Neural cell (in vitro differentiated cells): ENCODE results near the gene SLX4.

Experiments used
- CTCF ChIP-seq: fragments of 450-650 bp; IDR thresholded peaks from 2 replicates; pipeline ENCODE4 v1.5.1; 2014; ENCODE audit warnings: antibody characterized with exemption, mild to moderate bottlenecking, moderate library complexity; ENCODE audit not compliant: poor library complexity, severe bottlenecking
- RAD21 ChIP-seq: fragments of 450-650 bp; conservative IDR thresholded peaks from 2 replicates; pipeline ENCODE4 v1.6.1; 2014; ENCODE audit warnings: antibody characterized with exemption, mild to moderate bottlenecking, moderate library complexity
- REST ChIP-seq: IDR thresholded peaks from 2 replicates; pipeline ENCODE4 v1.6.1; 2012; ENCODE audit warnings: borderline replicate concordance
- TAF1 ChIP-seq: IDR thresholded peaks from 2 replicates; pipeline ENCODE4 v1.6.1; 2012; ENCODE audit warnings: low read depth

GRCh38 chr16:3575491-3575890 lies 35.9 kb downstream of the SLX4 start:
- TF ChIP-seq CTCF (no peak), RAD21 (no peak), REST (no peak), TAF1 (no peak)
